H1 (cell line): ENCODE measurements around the gene PLEKHG1. TPM values are rescaled to one million over a fixed set of nuclear protein-coding genes. Genes with fewer than 3 reads are reported as not detected.

Source experiments
- CTCF ChIA-PET: fragments of 300-600 bp; sonication (Branson Sonifier 250); formaldehyde crosslinking; loops from one replicate; lab custom pipeline; 2021; ENCODE audit not compliant: partially characterized antibody; lab: Charles Lee
- POLR2A ChIA-PET: fragments of 300-600 bp; sonication (Branson Sonifier 250); formaldehyde crosslinking; loops from one replicate; lab custom pipeline; 2021; ENCODE audit warnings: inconsistent platforms; ENCODE audit not compliant: partially characterized antibody; lab: Charles Lee
- DNase-seq, 2 experiments: peaks; one replicate each; pipeline versions ENCODE4 v3.0.0 to v3.0.0-alpha.2; 2010 to 2022; ENCODE audit warnings: low spot score in 2 of 2, low read depth in 1 of 2, mixed read lengths in 1 of 2
- FAIRE-seq: peaks from 2 replicates; lab custom pipeline; 2011; peaks lifted over from hg19 to GRCh38; lab: Jason Lieb, UNC
- H2AFZ ChIP-seq: 2 replicates; pipeline ENCODE4 v1.8.1; 2012; ENCODE audit warnings: low read length, inconsistent platforms
- H2AK5ac ChIP-seq: 2 replicates; pipeline ENCODE4 v1.6.1; 2013; ENCODE audit warnings: low read depth, low read length
- H2BK120ac ChIP-seq: replicated peaks from 2 replicates; pipeline ENCODE3; 2013; ENCODE audit warnings: low read depth, low read length, inconsistent platforms
- H2BK12ac ChIP-seq: 2 replicates; pipeline ENCODE4 v1.6.1; 2013; ENCODE audit warnings: low read depth, low read length
- H2BK15ac ChIP-seq: 2 replicates; pipeline ENCODE4 v1.6.1; 2013; ENCODE audit warnings: low read length
- H2BK20ac ChIP-seq: 2 replicates; pipeline ENCODE4 v1.6.1; 2013; ENCODE audit warnings: low read length
- H2BK5ac ChIP-seq: 2 replicates; pipeline ENCODE4 v1.6.1; 2013; ENCODE audit warnings: low read depth, low read length
- H3K14ac ChIP-seq: 2 replicates; pipeline ENCODE4 v1.6.1; 2013; ENCODE audit warnings: inconsistent platforms; ENCODE audit not compliant: insufficient read length
- H3K18ac ChIP-seq: 2 replicates; pipeline ENCODE4 v1.6.1; 2013; ENCODE audit warnings: low read length; ENCODE audit errors: extremely low read depth
- H3K23ac ChIP-seq: 2 replicates; pipeline ENCODE4 v1.6.1; 2013; ENCODE audit warnings: inconsistent platforms; ENCODE audit not compliant: insufficient read length
- H3K23me2 ChIP-seq: 2 replicates; pipeline ENCODE4 v1.6.1; 2013; ENCODE audit warnings: low read depth, low read length
- H3K27ac ChIP-seq: 2 replicates; pipeline ENCODE4 v1.6.1; 2011; ENCODE audit warnings: low read depth, low read length, inconsistent platforms
- H3K27me3 ChIP-seq, 4 experiments: replicated peaks in 1 of 4; 1 replicate in 1 of 4; 2 replicates in 3 of 4; pipeline versions ENCODE4 v1.6.1 to v1.8.1; 2011 to 2013; ENCODE audit warnings: low read length in 3 of 4, mild to moderate bottlenecking in 3 of 4, inconsistent platforms in 2 of 4, mixed read lengths in 2 of 4, moderate library complexity in 1 of 4; ENCODE audit not compliant: control insufficient read depth in 3 of 4, insufficient read depth in 3 of 4; ENCODE audit errors: extremely low read depth in 1 of 4
- H3K36me3 ChIP-seq, 4 experiments: 2 replicates each; pipeline versions ENCODE4 v1.6.1 to v1.8.1; 2011 to 2013; ENCODE audit warnings: mild to moderate bottlenecking in 4 of 4, low read length in 3 of 4, moderate library complexity in 2 of 4, control low read depth in 1 of 4, inconsistent platforms in 1 of 4; ENCODE audit not compliant: insufficient read depth in 4 of 4, control insufficient read depth in 2 of 4
- H3K4ac ChIP-seq: replicated peaks from 2 replicates; pipeline ENCODE3; 2013; ENCODE audit warnings: low read length, low read depth, mixed read lengths, inconsistent platforms; ENCODE audit not compliant: insufficient read length
- H3K4me1 ChIP-seq, 4 experiments: replicated peaks in 1 of 4; 1 replicate in 1 of 4; 2 replicates in 3 of 4; pipeline versions ENCODE4 v1.6.1 to v1.8.1; 2011 to 2013; ENCODE audit warnings: low read length in 3 of 4, inconsistent platforms in 2 of 4, mixed read lengths in 1 of 4; ENCODE audit not compliant: insufficient read depth in 4 of 4, control insufficient read depth in 3 of 4
- H3K4me2 ChIP-seq, 2 experiments: 2 replicates each; pipeline versions ENCODE4 v1.6.1 to v1.8.1; 2011 to 2013; ENCODE audit warnings: low read depth in 2 of 2, low read length in 2 of 2, control low read depth in 1 of 2, inconsistent platforms in 1 of 2, mild to moderate bottlenecking in 1 of 2; ENCODE audit not compliant: insufficient read depth in 1 of 2
- H3K4me3 ChIP-seq, 4 experiments: fragments of 200-600, 300-600 bp in 1 of 4; sonication (generic), shearing (Covaris generic), sonication (Bioruptor Twin) in 1 of 4; 2 replicates each; pipeline versions ENCODE4 v1.5.1 to v1.8.1; 2011 to 2016; ENCODE audit warnings: low read length in 4 of 4, low read depth in 3 of 4, control low read depth in 2 of 4, inconsistent platforms in 2 of 4, mild to moderate bottlenecking in 2 of 4, mixed read lengths in 1 of 4, moderate library complexity in 1 of 4; ENCODE audit not compliant: insufficient read depth in 2 of 4; ENCODE audit errors: extremely low read depth in 1 of 4
- H3K56ac ChIP-seq: replicated peaks from 2 replicates; pipeline ENCODE3; 2013; ENCODE audit warnings: low read depth, mild to moderate bottlenecking, mixed read lengths, low read length, inconsistent platforms; ENCODE audit not compliant: insufficient read length
- H3K79me1 ChIP-seq: 2 replicates; pipeline ENCODE4 v1.6.1; 2013; ENCODE audit warnings: low read depth, low read length, control low read depth
- H3K79me2 ChIP-seq, 2 experiments: 2 replicates each; pipeline versions ENCODE4 v1.6.1 to v1.8.1; 2012 to 2013; ENCODE audit warnings: low read length in 2 of 2, mild to moderate bottlenecking in 2 of 2, inconsistent platforms in 1 of 2; ENCODE audit not compliant: insufficient read depth in 2 of 2, control insufficient read depth in 1 of 2
- H3K9ac ChIP-seq, 4 experiments: replicated peaks in 1 of 4; 1 replicate in 1 of 4; 2 replicates in 3 of 4; pipeline versions ENCODE4 v1.6.1 to v1.8.1; 2011 to 2013; ENCODE audit warnings: low read depth in 3 of 4, low read length in 3 of 4, control low read depth in 2 of 4, mild to moderate bottlenecking in 2 of 4, moderate library complexity in 2 of 4, inconsistent platforms in 1 of 4; ENCODE audit errors: extremely low read depth in 1 of 4
- H3K9me3 ChIP-seq, 2 experiments: 2 replicates each; pipeline versions ENCODE4 v1.6.1 to v1.8.1; 2012 to 2013; ENCODE audit warnings: mild to moderate bottlenecking in 2 of 2, moderate library complexity in 2 of 2, control low read depth in 1 of 2, inconsistent platforms in 1 of 2, low read depth in 1 of 2, low read length in 1 of 2, mixed read lengths in 1 of 2; ENCODE audit not compliant: insufficient read depth in 2 of 2
- H4K20me1 ChIP-seq, 2 experiments: replicated peaks in 1 of 2; 2 replicates each; pipeline versions ENCODE3 to v1.8.1; 2011 to 2013; ENCODE audit warnings: inconsistent platforms in 2 of 2, low read length in 2 of 2, mild to moderate bottlenecking in 1 of 2; ENCODE audit not compliant: insufficient read depth in 2 of 2, control insufficient read depth in 1 of 2
- H4K5ac ChIP-seq: 2 replicates; pipeline ENCODE4 v1.6.1; 2013; ENCODE audit warnings: low read length, low read depth, mixed read lengths, inconsistent platforms; ENCODE audit not compliant: insufficient read length
- H4K8ac ChIP-seq: 2 replicates; pipeline ENCODE4 v1.8.0; 2013; ENCODE audit warnings: mild to moderate bottlenecking, moderate library complexity, low read length, inconsistent platforms; ENCODE audit not compliant: insufficient read depth; ENCODE audit errors: extremely low read depth
- H4K91ac ChIP-seq: replicated peaks from 2 replicates; pipeline ENCODE3; 2013; ENCODE audit warnings: low read length, mixed read lengths, inconsistent platforms; ENCODE audit not compliant: insufficient read length
- ATF2 ChIP-seq: IDR thresholded peaks from 2 replicates; pipeline ENCODE4 v1.6.1; 2012; ENCODE audit warnings: low read length, inconsistent platforms
- CREB1 ChIP-seq: IDR thresholded peaks from 2 replicates; pipeline ENCODE4 v1.6.1; 2012; ENCODE audit warnings: inconsistent platforms
- CTCF ChIP-seq, 3 experiments: IDR thresholded peaks; 1 replicate in 2 of 3; 2 replicates in 1 of 3; pipeline versions ENCODE4 v1.5.1 to v1.6.1; 2011; ENCODE audit warnings: low read length in 3 of 3, mild to moderate bottlenecking in 3 of 3, inconsistent platforms in 2 of 3, low read depth in 1 of 3, moderate library complexity in 1 of 3; ENCODE audit not compliant: insufficient read depth in 1 of 3; ENCODE audit errors: control extremely low read depth in 1 of 3
- EGR1 ChIP-seq: IDR thresholded peaks from 2 replicates; pipeline ENCODE4 v1.6.1; 2011; ENCODE audit warnings: low read depth, low read length, borderline replicate concordance
- GTF2F1 ChIP-seq: IDR thresholded peaks from 2 replicates; pipeline ENCODE4 v1.6.1; 2012; ENCODE audit warnings: low read depth, low read length, improper control_type of control experiment, borderline replicate concordance
- NANOG ChIP-seq: IDR thresholded peaks from 2 replicates; pipeline ENCODE4 v1.6.1; 2011; ENCODE audit warnings: low read length, low read depth, mild to moderate bottlenecking, inconsistent platforms; ENCODE audit not compliant: insufficient read depth, poor library complexity, severe bottlenecking
- NRF1 ChIP-seq: IDR thresholded peaks from 2 replicates; pipeline ENCODE4 v1.6.1; 2011; ENCODE audit warnings: mild to moderate bottlenecking, low read depth, low read length, improper control_type of control experiment
- RAD21 ChIP-seq, 2 experiments: IDR thresholded peaks in 1 of 2; conservative IDR thresholded peaks in 1 of 2; 2 replicates each; pipeline ENCODE4 v1.6.1; 2011; ENCODE audit warnings: low read depth in 2 of 2, low read length in 2 of 2, improper control_type of control experiment in 1 of 2, inconsistent platforms in 1 of 2, mild to moderate bottlenecking in 1 of 2, moderate library complexity in 1 of 2
- WGBS, 2 experiments: shearing (Covaris generic) in 1 of 2; methylation state at CpG; one replicate each; pipeline versions ENCODE4 v1.1.6 to v1.1.7; 2013 to 2015; ENCODE audit warnings: low lambda C conversion rate in 2 of 2, mixed read lengths in 2 of 2, inconsistent platforms in 1 of 2, low coverage in 1 of 2, missing lambda C conversion rate in 1 of 2; ENCODE audit not compliant: insufficient replicate concordance in 2 of 2, insufficient coverage in 1 of 2, insufficient read length in 1 of 2; ENCODE audit errors: extremely low coverage in 1 of 2, missing lambda C conversion rate in 1 of 2; 5-methylcytosine and 5-hydroxymethylcytosine counted together
- polyA plus RNA-seq, 7 experiments: library from polyadenylated mRNA; depleted of rRNA in 3 of 7; stranded (reverse) in 5 of 7; unstranded in 2 of 7; fragments of >200 nt in 5 of 7; fragments of 200-250 nt in 2 of 7; gene quantifications; 1 replicate in 5 of 7; 2 replicates in 1 of 7; 4 replicates in 1 of 7; pipeline versions ENCODE4 v1.2.1 to v1.2.3, GENCODE V29; 2011 to 2013; ENCODE audit warnings: missing spikeins in 2 of 7, mixed read lengths in 2 of 7
- total RNA-seq: library from RNA; stranded (reverse); fragmentation: NEBNext Ultra II Directional; extraction: Animal tissue kit (Norgen Biotek cat#: 25700); gene quantifications from 2 replicates; pipeline ENCODE4 v1.2.1, GENCODE V29; 2021

PLEKHG1 gene
- total and polyA plus RNA-seq, 2 of the 8 experiments (the other 6 are each of a cell fraction or from before 2014, with no cell fraction given), result 0.94 to 2.2 TPM

GRCh38 chr6:150573041-150573681 lies 26.5 kb upstream of the PLEKHG1 start:
- Histone ChIP-seq H4K5ac (no peak overlapping the region), H3K56ac (no peak overlapping the region), H3K4me3 (no peak overlapping the region), H2BK20ac (no peak overlapping the region), H3K36me3 (no peaks in the 10 kb centered on the region), H3K27ac (no peak overlapping the region), H2BK120ac (no peak overlapping the region), H2AFZ (no peak overlapping the region), H2BK5ac (no peak overlapping the region), H4K91ac (no peak overlapping the region), H3K9ac (no peak overlapping the region), H3K23me2 (no peaks in the 10 kb centered on the region), H2AK5ac (no peak overlapping the region), H3K79me2 (no peaks in the 10 kb centered on the region), H3K4me2 (no peak overlapping the region), H3K4me1 (peaks cover 0 to 2% (median 0%) of the 10 kb centered on the region in 4 experiments; a peak in 1 of 7 replicates), H3K79me1 (no peaks in the 10 kb centered on the region), H2BK15ac (no peak overlapping the region), H2BK12ac (no peak overlapping the region), H3K23ac (no peak overlapping the region), H3K9me3 (no peaks in the 10 kb centered on the region), H4K8ac (no peak overlapping the region), H3K4ac (no peak overlapping the region), H3K27me3 (no peaks in the 10 kb centered on the region; a peak in 1 of 7 replicates), H3K18ac (no peak overlapping the region), H3K14ac (no peak overlapping the region), H4K20me1 (no peaks in the 10 kb centered on the region)
- no peak for DNase-seq
- ChIA-PET POLR2A (interaction anchor here (0.8 kb wide), 1 partner anchor 14 kb away, joined by 3 read pairs; no protein-coding TSS in a partner anchor), CTCF (interaction anchor here (0.7 to 1.4 kb wide), 3 partner anchors 9 to 1924 kb away, joined by 3 to 4 read pairs (median 4); no protein-coding TSS in a partner anchor)
- no peak for FAIRE-seq
- WGBS, 2 experiments, result 88% methylated on average over 9 of the region's 10 CpGs; no CpG with 5 or more reads in 1 of the 2 experiments
- TF ChIP-seq CTCF (IDR thresholded peaks at IDR 0.05; ENCODE audit: control extremely low read depth in 1 of 3, insufficient read depth in 1 of 3, low read depth in 1 of 3, low read length in 3 of 3) (no peak), NRF1 (no peak), RAD21 (IDR thresholded peaks at IDR 0.05 in 1 of 2, conservative IDR thresholded peaks at IDR 0.05 in 1 of 2; ENCODE audit: low read depth in 2 of 2, low read length in 2 of 2) (no peak), ATF2 (no peak), NANOG (no peak), EGR1 (no peak), GTF2F1 (no peak), CREB1 (no peak)
